Prostate gland (tissue), 2 donors: ENCODE results near the gene MORC2.

Experiments used
- POLR2A ChIP-seq: fragments of 450-650 bp; IDR thresholded peaks from one replicate; pipeline ENCODE4 v1.6.1; 2016; ENCODE audit warnings: antibody characterized with exemption, mild to moderate bottlenecking
- TF ChIP-seq, protein P1 (sequence below), 4 experiments: fragments of 200-600 bp in 2 of 4; fragments of 450-650 bp in 2 of 4; sonication (generic) in 2 of 4; IDR thresholded peaks; 1 replicate in 3 of 4; 2 replicates in 1 of 4; pipeline ENCODE4 v1.5.1; 2016 to 2019; ENCODE audit warnings: antibody characterized with exemption in 4 of 4, mild to moderate bottlenecking in 2 of 4, moderate library complexity in 2 of 4

- TF ChIP-seq, protein P1, sequence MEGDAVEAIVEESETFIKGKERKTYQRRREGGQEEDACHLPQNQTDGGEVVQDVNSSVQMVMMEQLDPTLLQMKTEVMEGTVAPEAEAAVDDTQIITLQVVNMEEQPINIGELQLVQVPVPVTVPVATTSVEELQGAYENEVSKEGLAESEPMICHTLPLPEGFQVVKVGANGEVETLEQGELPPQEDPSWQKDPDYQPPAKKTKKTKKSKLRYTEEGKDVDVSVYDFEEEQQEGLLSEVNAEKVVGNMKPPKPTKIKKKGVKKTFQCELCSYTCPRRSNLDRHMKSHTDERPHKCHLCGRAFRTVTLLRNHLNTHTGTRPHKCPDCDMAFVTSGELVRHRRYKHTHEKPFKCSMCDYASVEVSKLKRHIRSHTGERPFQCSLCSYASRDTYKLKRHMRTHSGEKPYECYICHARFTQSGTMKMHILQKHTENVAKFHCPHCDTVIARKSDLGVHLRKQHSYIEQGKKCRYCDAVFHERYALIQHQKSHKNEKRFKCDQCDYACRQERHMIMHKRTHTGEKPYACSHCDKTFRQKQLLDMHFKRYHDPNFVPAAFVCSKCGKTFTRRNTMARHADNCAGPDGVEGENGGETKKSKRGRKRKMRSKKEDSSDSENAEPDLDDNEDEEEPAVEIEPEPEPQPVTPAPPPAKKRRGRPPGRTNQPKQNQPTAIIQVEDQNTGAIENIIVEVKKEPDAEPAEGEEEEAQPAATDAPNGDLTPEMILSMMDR (IDR thresholded peaks at IDR 0.05): no peak
- TF ChIP-seq POLR2A: no peak
Observed at GRCh38 chr22:30992565-30992964, 24.0 kb upstream of the MORC2 start.
